HG03097 (cell line): ENCODE data around the gene AGER.

Experiments
- ATAC-seq: cut with Tn5 transposase; IDR thresholded peaks from one replicate; pipeline ENCODE4 v1.9.1; 2021; ENCODE audit not compliant: unreplicated experiment, low FRiP score

AGER gene

DNA sequence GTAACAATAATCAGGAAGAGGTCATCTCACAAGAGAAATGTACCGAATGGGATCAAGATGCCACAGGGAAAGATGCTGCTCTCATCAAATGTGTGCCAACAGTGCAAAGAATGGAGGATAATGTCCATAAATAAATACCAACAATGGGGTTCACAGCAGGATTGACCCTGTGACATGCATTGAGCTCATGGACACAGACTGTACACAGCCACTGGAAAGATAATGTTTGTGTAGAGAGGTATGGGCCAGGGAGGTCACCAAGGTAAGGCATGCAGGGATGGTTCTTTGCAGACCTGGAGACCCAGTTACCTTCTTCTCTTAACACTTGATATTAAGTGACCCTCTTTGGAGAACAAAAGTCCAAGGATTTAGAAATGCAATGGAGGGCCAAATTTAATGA, 9.6 kb downstream of the AGER start:
- ATAC-seq, result no peak

DNA sequence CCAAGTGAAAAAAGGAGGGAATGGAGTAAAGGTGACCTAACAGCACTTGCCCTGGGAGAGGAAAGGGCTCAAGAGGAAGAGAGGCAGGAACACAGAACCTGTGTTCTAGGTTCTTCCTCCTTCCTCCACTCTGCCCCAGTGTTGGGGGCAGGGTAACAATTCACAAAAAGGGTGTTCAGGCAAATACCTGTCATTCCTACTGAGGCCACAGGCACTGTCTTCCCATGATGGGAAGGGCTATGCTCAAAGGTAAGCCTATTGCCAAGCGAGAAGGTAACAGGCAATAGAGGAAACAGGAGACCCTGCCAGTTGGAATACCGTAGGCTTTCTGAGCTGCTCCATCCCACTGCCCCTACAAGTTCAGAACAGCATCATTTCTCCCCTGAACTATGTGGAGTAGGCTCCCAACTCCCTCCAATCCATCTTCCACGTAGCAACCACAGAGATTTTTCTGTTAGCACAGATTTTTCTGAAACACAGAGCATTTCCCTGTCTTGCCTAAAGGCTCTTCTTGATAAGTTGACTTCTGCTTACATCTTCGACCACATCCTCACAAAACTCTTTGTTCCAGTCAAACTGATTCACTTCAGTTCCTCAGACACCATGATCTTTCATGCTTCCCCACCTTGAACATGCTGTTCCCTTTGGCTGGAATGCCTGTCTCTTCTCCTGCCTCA, 10.9 kb downstream of the AGER start:
- ATAC-seq, result no peak

DNA sequence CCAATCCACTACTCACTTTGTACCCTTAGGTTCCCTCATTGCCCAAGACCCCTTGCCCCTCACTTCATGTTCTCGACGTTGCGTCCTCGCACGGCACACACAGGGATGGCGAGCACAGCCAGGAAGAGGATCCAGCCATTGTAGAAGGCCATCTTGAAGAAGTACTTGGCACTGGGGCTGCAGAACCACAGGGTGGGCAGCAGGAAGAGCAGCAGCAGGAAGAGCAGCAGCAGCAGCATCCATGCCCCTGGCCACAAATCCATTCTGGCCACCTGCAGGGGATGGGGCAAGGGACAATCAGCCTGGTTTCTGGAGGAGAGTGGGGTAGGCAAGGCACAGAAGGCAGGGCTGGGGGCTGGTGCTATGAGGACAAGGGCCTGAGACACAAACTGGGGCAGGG, 12.8 kb downstream of the AGER start:
- no peak for ATAC-seq

DNA sequence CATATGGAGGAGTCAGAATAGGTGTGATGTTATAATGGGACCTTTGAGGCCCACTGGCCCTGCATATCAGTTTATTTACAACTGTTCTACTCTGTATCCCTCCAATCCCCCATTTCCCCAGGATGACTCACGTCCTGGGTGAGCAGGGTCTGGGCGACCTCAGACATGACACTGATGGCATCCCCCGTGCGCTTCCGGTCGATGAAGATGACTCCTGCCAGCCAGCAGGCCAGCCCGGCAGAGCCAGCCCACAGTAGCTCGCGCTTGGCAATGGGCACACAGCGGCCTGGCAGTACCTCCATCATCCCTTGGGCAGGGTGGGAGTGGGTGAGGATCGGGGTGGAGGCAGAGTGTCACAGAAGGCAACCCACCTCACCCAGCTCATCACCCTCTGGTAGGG, 13.8 kb downstream of the AGER start:
- no peak for ATAC-seq

DNA sequence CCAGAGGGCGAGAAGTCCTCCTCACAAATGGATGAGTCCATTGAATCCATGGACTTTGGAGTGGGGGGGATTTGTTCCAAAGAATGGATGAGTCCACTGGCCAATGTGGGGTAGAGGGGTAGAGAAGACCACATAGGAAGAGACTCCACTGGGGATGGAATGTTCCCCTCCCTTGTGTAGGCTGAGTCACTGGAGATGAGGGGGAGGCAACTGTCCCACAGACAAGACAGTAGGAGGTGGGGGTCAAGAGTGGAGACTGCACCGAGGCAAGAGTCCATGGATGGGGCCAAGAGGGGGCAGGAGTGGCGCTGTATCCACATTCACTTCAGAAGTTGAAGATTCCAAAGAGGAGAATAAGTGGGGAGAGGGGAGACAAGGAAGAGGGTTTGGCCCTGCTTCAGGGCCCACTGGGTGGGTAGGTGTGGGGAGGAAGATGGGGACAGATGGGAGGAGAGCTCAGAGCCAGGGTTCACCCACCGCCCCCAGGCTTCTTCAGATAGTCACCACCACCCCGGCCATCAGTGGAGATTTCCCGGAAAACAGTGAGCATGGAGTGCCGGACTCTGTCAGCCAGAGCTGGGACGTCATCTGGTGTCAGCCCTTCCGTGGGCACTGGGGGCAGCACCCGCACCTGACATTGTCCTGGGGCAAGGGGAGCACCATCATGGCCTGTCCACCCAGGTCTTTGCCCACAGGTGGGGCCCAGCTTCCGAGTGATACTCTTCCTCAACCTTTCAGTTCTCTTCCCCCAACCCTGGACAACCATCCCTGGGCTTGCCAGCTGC, 15.1 kb downstream of the AGER start:
- no peak for ATAC-seq

DNA sequence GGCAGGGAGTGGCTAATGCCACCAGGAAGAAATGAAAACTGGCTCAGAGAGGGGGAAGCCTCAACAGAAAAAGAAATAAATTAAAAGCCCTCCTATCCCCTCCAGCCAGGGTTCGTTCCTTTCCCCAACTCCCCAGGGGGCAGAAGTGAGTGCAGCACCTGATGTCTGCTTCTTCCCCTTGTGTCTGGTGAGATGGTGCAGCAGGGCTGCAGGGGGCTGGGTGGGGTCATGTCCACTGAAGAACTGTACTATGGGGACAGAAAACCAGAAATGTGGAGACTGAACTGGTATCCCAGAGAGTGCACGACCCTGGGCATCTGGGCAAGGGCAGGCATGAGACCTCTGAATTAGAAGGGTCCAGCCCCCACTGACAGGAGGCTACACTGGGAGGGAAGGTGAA, 15.7 kb downstream of the AGER start:
- ATAC-seq, result no peak

DNA sequence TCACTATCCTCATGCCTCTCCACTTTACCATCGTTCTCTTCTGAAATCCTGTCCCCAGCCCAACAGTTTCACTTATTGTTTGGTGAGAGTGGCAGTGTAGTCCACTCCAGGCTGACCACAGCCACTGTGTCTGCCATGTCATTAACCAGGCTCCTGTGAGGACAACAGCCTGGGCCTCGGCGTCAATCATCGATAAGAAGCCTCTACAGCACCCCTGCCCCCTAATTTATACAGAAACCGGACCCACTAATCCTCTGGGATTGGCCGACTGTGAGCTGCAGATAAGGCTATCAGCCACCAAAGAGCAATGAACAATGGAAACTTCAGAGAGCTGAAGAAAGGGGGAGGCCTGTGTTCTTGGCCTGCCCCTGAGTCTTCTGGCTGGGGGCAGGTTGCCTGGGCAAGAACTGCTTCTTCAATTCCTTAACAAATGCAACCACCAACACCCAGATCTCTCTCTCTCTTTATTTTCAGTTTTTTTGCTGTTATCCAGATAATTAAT, 16.2 kb downstream of the AGER start:
- no peak for ATAC-seq

DNA sequence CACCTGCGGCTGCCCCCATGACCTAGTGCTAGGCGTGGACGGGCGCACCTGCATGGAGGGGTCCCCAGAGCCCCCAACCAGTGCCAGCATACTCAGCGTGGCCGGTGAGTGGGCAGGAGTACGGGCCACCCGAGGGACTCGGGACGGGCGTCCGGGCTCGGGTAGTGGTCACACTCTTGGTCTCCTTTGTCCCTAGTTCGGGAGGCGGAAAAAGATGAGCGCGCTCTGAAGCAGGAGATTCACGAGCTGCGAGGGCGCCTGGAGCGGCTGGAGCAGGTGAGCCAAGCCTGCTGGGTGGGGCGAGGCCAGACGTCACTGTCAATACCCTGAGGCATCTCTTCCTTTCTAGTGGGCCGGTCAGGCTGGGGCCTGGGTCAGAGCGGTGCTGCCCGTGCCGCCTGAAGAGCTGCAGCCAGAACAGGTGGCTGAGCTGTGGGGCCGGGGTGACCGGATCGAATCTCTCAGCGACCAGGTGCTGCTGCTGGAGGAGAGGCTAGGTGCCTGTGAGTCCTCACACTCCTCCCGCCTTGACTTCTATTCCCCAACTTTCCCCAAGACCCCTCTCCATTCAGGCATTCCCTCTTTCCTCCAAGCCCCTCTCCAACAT, 16.8 kb downstream of the AGER start:
- no peak for ATAC-seq

DNA sequence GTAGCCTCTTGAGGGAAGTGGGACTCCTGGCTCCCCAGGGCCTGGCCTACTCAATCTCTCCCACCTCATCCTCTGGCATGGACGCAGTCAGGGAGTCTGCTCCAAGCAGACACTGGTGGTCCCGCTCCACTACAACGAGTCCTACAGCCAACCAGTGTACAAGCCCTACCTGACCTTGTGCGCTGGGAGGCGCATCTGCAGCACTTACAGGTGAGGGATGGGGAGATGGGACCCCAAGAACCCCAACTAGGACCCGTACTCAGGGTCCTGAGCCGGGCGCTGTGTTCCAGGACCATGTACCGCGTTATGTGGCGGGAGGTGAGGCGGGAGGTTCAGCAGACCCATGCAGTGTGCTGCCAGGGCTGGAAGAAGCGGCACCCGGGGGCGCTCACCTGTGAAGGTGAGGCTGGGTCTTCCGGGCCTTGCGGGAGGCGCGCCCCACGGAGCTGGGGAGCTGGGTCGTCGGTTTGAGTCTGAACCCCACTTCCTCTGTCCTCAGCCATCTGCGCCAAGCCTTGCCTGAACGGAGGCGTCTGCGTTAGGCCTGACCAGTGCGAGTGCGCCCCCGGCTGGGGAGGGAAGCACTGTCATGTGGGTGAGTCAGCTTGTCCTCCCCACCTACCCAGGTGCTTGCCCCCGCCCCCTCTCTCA, 17.5 kb downstream of the AGER start:
- ATAC-seq, result no peak

DNA sequence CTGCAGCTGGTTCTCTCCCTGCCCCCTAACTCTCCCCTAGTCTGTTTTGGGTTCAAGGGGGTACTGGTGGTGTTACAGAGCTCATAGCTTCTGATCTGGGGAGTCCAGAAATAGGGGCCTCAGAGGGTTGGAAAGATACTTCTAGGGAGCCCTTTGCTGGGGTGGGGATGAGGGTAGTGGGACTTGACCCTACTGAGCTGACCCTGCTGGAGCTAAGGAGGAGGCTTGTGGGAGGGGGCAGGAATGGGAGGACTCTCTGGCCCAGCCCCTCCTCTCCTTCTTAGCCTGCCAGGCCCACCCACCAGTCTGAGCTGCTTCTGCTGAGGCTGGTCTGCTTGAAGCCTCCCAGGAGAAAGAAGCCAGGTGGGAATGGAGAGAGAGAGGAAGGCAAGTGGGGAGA, 19.8 kb downstream of the AGER start, which contains the start of gene EGFL8:
EGFL8 (plus strand) TSS at position 301 of the 400 bp plus-strand sequence. CDS start 1,571 bp downstream, outside the sequence.
- no peak for ATAC-seq

DNA sequence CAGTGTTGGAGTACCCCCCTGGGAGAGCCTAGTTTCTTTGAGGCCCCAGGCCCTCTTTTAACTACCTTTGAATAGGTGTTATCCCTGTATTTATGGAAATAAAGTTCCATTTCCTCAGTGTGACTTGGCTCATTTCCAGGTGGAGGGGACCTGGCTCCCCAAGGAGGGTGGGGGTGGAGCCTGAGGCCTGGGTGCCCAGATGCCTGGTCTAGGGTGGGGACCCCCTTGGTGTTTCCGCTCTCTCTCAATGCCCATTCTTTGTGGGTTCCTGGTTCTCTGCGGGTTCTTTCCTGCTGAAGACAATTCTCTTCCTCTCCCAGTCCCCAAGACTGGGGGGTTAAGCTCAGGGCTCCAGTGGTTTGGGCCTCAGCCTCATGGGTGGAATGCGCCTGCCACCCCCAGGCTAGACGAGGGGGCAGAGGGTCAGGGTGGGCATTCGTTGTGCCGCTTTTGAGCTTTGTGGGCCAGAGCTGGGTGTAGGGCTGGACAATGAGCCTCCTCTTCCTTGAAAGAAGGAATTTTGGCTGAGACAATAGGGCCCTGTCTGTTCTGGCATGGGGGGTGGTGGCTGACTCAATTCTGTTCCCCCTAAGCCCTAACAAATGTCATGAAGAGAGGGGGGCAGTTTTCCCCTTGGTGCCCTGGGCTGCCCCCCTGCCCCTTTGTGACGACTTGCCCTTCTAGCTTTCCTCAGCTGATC, 20.3 kb downstream of the AGER start:
- ATAC-seq, result no peak

DNA sequence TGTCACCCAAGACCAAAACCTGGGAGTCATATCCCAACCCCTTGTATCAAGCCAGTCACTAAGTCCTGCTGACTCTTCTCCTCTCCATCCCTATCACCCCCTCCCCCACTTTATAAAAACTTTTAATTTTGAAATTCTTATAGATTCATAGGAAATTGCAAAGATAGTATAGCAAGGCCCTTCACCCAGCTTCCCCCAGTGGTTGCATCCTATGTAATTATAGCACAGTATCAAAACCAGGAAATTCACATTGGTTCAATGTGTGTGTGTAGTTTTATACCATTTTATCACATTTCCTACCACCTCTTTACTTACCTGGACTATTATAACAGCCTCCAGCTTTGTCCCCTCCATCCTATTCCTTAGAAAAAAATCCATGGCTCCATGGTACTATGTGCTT, 26.0 kb downstream of the AGER start:
- ATAC-seq, result no peak

DNA sequence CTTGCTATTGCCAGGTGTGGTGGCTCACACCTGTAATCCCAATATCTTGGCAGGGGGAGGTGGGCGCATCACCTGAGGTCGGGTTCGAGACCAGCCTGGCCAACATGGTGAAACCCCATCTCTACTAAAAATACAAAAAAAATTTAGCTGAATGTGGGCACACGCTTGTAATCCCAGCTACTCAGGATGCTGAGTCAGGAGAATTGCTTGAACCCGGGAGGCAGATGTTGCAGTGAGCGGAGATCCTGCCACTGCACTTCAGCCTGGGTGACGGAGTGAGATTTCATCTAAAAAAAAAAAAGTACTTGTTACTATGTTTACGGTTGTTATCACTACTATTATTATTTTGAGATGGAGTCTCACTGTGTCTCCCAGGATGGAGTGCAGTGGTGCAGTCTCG, 27.2 kb downstream of the AGER start:
- no peak for ATAC-seq

DNA sequence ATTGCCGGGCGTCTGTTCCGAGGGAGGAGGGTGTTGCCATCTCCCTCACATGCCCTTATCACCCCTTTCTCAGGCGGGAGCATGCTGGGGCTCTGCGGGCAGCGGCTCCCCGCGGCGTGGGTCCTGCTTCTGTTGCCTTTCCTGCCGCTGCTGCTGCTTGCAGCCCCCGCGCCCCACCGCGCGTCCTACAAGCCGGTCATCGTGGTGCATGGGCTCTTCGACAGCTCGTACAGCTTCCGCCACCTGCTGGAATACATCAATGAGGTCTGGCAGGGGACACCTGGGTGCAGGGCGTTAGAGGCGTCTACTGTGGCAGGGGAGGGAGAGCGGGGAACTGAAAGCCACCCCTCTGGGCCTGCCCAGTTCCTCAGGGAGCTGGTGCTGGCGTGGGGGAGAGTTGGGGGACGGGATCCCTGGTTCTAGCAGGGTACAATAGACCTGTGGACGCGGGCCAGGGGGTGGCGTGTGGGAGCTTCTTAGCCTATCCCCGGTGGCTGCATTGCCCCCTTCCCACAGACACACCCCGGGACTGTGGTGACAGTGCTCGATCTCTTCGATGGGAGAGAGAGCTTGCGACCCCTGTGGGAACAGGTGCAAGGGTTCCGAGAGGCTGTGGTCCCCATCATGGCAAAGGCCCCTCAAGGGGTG, 29.4 kb downstream of the AGER start:
- no peak for ATAC-seq

DNA sequence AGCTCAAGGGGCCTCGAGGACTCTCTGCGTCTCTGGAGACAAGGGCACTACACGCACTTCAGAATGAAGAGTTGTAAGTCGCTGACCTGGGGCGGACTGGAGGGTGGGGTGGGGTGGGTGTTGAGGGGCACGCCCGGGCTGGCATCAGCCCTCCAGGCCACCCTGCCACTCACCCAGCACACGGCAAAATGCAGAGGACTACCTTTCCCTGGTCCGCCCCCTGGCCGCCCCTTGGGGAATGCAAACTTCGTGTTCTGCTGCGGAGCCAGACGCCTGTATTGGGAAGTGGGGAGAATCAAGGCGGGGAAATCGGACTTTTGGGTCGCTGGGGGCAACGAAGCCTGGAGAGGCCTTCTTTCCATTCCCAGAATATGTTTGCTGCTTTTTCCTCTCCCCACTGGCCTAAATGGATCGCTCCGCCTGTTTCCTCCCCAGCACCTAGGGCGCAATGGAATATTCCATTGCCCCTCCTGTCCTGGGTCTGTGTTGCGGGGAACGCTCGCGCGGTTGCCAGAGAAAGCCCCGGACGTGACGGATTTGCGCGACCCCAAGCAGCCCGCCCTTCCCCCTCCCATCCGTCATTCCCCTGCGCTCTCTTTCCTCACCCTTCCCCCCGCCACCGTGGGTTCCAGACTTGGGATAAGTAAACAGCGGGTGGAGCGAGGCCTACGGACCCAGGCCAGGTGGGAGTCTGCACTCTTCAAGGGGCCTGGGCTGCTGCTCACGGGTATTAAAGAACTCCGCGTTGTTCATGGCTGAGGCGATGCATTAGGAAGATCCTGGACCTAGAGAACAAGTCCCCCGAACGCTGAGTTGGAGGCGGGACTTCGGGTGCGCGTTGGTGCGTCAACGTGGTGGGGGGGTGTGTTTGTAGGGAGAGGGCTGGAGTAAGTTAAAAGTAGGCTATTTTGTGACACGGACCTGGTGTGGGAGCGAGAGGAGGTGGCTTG, 30.2 kb downstream of the AGER start, which contains the start of gene PPT2:
PPT2 (plus strand) TSS at position 578 of the 950 bp plus-strand sequence. CDS start 454 bp downstream, outside the sequence.
- ATAC-seq, result no peak

DNA sequence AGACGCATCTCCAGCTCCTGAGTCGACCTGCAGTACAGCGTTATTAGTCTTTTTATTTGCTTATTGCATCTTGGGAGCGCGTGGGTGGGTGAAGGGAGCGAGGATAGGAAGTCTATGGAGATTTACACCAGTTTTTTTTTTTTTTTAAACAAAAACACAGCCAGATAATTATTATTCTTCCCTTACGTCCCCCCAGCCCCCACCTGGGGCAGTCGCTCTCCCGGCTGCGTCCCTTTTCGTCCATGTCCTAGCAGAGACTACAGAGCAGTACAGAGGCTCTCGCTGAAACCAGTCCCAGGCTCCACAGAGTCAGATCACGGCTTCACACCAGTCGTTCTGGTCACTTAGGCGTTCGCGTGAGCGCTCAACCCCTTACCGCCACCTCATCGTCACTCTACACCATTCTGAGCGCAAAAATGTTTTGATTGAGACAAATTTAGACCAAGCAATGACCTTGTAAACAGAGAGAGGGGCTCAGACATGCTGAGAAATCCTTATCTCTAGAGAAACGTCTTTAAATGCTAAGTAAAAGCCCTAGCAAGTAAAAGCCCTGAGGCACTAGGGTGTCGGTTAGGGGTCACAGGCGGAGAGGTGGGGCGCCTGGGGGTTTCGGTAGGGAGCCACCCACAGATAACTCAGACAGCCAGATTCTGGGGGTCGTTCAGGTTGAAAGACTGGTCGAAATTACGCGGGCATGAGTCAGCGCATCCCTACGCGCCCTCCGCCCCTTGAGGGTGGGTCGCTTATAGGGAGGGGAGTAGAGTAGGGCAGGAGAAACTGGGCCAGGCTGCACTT, 31.1 kb downstream of the AGER start:
- ATAC-seq, result no peak

DNA sequence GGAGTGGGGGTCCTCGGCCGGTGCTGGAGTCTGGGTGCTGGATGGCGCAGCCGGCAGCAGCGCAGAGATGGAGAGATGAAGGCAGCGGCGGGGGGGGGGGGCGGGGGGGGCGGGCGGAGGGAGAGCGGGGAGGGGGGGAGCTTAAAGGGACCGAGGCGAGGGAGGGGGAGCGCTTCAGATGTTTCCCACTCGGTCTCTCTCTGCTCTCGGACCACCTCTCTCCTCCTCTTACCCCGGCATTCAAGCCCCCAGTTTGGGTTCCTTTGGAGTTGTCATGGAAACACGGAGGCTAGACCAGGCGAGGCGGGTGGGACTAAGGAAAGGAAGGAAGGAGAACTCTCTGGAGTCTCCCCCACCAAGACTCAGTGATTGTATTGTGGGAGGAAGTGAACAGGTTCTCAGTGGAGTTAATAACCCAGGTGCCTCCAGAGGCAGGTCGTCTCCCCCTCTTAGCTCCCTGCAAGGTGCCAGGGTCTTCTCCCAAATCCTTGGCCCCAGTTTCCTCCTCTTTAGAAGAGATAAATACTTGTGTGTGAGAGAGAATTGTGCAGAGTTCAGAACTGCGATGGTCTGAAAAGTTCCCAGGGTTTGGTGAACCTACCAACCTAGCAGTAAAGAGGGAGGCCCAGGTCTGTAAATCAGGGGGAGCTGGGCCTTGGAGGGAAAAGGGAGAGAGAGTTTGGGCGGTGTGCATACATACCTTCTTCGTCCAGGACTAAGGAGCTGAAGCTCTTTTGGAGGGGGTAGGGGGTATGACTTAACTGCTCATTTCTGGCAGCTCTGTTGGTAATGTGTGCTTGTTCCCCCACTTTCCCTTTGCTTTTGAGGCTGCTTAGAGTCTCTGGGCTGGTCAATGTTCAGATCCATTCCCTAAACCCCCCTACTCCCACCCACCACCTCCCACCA, 31.9 kb downstream of the AGER start, which contains the start of gene PRRT1:
PRRT1 (minus strand) TSS at position 77 of the 906 bp plus-strand sequence. CDS start 112 bp downstream, outside the sequence.
- ATAC-seq, result no peak
